PFSK-1 (cell line): ENCODE results near the gene VENTX.

Experiments used
- FOXP2 ChIP-seq: optimal IDR thresholded peaks from 2 replicates; pipeline ENCODE3; 2011; ENCODE audit warnings: borderline replicate concordance, control low read depth, inconsistent platforms; ENCODE audit not compliant: insufficient read depth; ENCODE audit errors: extremely low read length, extremely low read depth
- POLR2AphosphoS5 ChIP-seq: IDR thresholded peaks from 2 replicates; pipeline ENCODE4 v1.6.1; 2012; ENCODE audit warnings: low read depth, mild to moderate bottlenecking, control low read depth, low read length, moderate library complexity
- SIN3A ChIP-seq: IDR thresholded peaks from 2 replicates; pipeline ENCODE4 v1.6.1; 2012; ENCODE audit warnings: mild to moderate bottlenecking, low read length, moderate library complexity, borderline replicate concordance; ENCODE audit not compliant: insufficient read depth
- TAF1 ChIP-seq: IDR thresholded peaks from 2 replicates; pipeline ENCODE4 v1.6.1; 2012; ENCODE audit warnings: low read length, control low read depth, borderline replicate concordance; ENCODE audit not compliant: insufficient read depth
- TF ChIP-seq, protein P1 (sequence below), 2 experiments: IDR thresholded peaks; 2 replicates each; pipeline versions ENCODE4 v1.6.1 to v1.8.0; 2011 to 2012; ENCODE audit warnings: low read depth in 2 of 2, low read length in 2 of 2, control low read depth in 1 of 2, inconsistent platforms in 1 of 2, mild to moderate bottlenecking in 1 of 2, moderate library complexity in 1 of 2; ENCODE audit not compliant: insufficient read depth in 1 of 2

VENTX gene

DNA sequence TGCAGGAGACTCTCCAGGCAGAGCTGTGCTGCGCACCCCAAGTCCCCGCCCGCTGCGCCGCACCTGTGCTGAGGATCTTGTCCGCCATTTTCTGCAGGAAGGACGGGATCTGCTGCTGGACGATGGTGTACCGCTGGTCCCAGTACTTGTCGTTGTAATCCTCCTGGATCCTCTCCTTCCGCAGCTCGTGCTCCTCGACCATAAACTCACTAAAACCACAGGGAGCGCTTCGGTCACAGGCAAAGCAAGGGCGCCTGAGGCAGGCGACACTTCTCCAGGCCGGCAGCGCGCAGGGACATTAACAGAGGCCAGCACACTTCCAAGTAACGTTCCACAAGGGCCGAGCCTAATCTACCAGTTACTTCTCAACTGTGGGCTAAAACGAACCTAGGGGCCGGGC lies 52.1 kb downstream of the VENTX start:
- TF ChIP-seq SIN3A (no peak), TAF1 (no peak), FOXP2 (no peak), POLR2AphosphoS5 (no peak)
- TF ChIP-seq, protein P1, sequence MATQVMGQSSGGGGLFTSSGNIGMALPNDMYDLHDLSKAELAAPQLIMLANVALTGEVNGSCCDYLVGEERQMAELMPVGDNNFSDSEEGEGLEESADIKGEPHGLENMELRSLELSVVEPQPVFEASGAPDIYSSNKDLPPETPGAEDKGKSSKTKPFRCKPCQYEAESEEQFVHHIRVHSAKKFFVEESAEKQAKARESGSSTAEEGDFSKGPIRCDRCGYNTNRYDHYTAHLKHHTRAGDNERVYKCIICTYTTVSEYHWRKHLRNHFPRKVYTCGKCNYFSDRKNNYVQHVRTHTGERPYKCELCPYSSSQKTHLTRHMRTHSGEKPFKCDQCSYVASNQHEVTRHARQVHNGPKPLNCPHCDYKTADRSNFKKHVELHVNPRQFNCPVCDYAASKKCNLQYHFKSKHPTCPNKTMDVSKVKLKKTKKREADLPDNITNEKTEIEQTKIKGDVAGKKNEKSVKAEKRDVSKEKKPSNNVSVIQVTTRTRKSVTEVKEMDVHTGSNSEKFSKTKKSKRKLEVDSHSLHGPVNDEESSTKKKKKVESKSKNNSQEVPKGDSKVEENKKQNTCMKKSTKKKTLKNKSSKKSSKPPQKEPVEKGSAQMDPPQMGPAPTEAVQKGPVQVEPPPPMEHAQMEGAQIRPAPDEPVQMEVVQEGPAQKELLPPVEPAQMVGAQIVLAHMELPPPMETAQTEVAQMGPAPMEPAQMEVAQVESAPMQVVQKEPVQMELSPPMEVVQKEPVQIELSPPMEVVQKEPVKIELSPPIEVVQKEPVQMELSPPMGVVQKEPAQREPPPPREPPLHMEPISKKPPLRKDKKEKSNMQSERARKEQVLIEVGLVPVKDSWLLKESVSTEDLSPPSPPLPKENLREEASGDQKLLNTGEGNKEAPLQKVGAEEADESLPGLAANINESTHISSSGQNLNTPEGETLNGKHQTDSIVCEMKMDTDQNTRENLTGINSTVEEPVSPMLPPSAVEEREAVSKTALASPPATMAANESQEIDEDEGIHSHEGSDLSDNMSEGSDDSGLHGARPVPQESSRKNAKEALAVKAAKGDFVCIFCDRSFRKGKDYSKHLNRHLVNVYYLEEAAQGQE (IDR thresholded peaks at IDR 0.05; ENCODE audit: insufficient read depth in 1 of 2, low read depth in 2 of 2, low read length in 2 of 2), result no peak
